SU-DHL-6 (cell line): ENCODE results near the gene TMEM151A.

ENCODE experiments used
- H2AFZ ChIP-seq: fragments of 200-600 bp; sonication (generic); 2 replicates; pipeline ENCODE4 v1.6.1; 2014; ENCODE audit warnings: low read depth, mild to moderate bottlenecking, moderate library complexity, mixed read lengths, antibody characterized with exemption, low read length; ENCODE audit not compliant: severe bottlenecking
- H3F3A ChIP-seq: fragments of 200-600 bp; shearing (Covaris generic); 2 replicates; pipeline ENCODE4 v1.6.0; 2016; ENCODE audit warnings: antibody characterized with exemption, mild to moderate bottlenecking; ENCODE audit not compliant: insufficient read depth
- H3K27ac ChIP-seq: fragments of 200-600 bp; sonication (generic); 2 replicates; pipeline ENCODE4 v1.5.1; 2016; ENCODE audit warnings: low read depth, mild to moderate bottlenecking, low read length, moderate library complexity, mixed read lengths
- H3K27me3 ChIP-seq: fragments of 200-600 bp; sonication (generic), shearing (Covaris generic); 2 replicates; pipeline ENCODE4 v1.6.0; 2014; ENCODE audit warnings: mild to moderate bottlenecking, low read length
- H3K36me3 ChIP-seq: fragments of 200-600 bp; sonication (generic); 2 replicates; pipeline ENCODE4 v1.6.1; 2014; ENCODE audit warnings: mild to moderate bottlenecking, low read length, mixed read lengths
- H3K4me2 ChIP-seq: fragments of 300-600, 200-600 bp; shearing (Covaris generic), sonication (generic); 2 replicates; pipeline ENCODE4 v1.6.0; 2014; ENCODE audit warnings: low read length, low read depth, mild to moderate bottlenecking; ENCODE audit not compliant: poor library complexity, severe bottlenecking
- H3K4me3 ChIP-seq: fragments of 200-600 bp; sonication (generic); 2 replicates; pipeline ENCODE4 v1.5.1; 2014; ENCODE audit warnings: antibody characterized with exemption, low read length, mild to moderate bottlenecking, mixed read lengths; ENCODE audit not compliant: insufficient read depth, poor library complexity, severe bottlenecking
- H3K79me2 ChIP-seq: fragments of 200-600 bp; sonication (generic); 2 replicates; pipeline ENCODE4 v1.6.1; 2014; ENCODE audit warnings: mild to moderate bottlenecking, low read length, moderate library complexity; ENCODE audit not compliant: insufficient read depth
- H3K9ac ChIP-seq: fragments of 200-600 bp; sonication (generic); 2 replicates; pipeline ENCODE4 v1.7.0; 2014; ENCODE audit warnings: mild to moderate bottlenecking, low read length
- H3K9me2 ChIP-seq: fragments of 200-600 bp; sonication (generic); replicated peaks from 2 replicates; pipeline ENCODE4 v1.6.1; 2014; ENCODE audit warnings: low read length; ENCODE audit not compliant: insufficient read depth
- H3K9me3 ChIP-seq: fragments of 200-600 bp; sonication (generic); 2 replicates; pipeline ENCODE4 v1.6.1; 2014; ENCODE audit warnings: low read length, mixed read lengths; ENCODE audit not compliant: insufficient read depth
- H4K20me1 ChIP-seq: fragments of 200-600 bp; sonication (generic); 2 replicates; pipeline ENCODE4 v1.6.1; 2014; ENCODE audit warnings: low read depth, mild to moderate bottlenecking, antibody characterized with exemption, low read length, moderate library complexity, mixed read lengths
- CTCF ChIP-seq: fragments of 200-600 bp; sonication (generic); IDR thresholded peaks from one replicate; pipeline ENCODE4 v1.5.1; 2017; ENCODE audit warnings: antibody characterized with exemption, mild to moderate bottlenecking, low read length, moderate library complexity; ENCODE audit not compliant: insufficient read depth, poor library complexity, severe bottlenecking
- EZH2phosphoT487 ChIP-seq: fragments of 200-600 bp; sonication (generic), shearing (Covaris generic); conservative IDR thresholded peaks from 2 replicates; pipeline ENCODE4 v1.6.1; 2018; ENCODE audit warnings: mild to moderate bottlenecking, antibody characterized with exemption, low read length, moderate library complexity, mixed read lengths

Gene TMEM151A

GRCh38 chr11:66279092-66279734 lies 12.5 kb upstream of the TMEM151A start:
- TF ChIP-seq CTCF = no peak
- TF ChIP-seq EZH2phosphoT487 = no peak
- Histone ChIP-seq H3K27me3 (no peaks in the 10 kb centered on the region), H3F3A (peaks cover 5% of the 10 kb centered on the region; the same call in 1 of the 2 replicates), H3K9me3 (no peaks in the 10 kb centered on the region), H3K4me3 (no peak overlapping the region), H3K27ac (no peak overlapping the region), H4K20me1 (no peaks in the 10 kb centered on the region; the same call in 1 of the 2 replicates), H2AFZ (no peak overlapping the region), H3K36me3 (0 out of 2 replicates have a peak, but pooled peaks cover 2% of the 10 kb centered on the region), H3K9me2 (no peaks in the 10 kb centered on the region), H3K79me2 (no peaks in the 10 kb centered on the region), H3K4me2 (no peak overlapping the region), H3K9ac (no peak overlapping the region)

DNA sequence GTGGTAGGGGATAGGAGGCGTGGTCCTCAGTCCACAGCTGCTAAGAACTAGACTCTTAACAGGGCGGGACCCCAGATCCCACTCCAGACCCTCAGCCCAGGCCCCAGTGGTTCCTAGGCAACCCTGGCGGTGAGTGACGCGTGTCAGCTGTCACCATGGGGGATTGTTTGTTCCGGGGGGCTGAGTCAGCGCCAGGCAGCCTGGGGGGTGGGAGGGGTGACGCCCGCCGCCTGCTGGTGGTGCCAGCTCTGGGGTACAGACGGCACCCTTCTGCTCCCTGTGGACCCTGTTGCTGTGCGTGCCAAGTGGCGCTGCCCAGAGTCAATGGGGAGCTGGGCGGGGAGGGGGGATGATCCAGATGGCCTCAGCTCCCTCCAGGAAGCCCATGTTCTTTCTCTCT lies 11.3 kb upstream of the TMEM151A start:
- no peaks in the 10 kb centered on the region; the same call in 1 of the 2 replicates for H4K20me1 ChIP-seq
- H3K27ac ChIP-seq = no peak overlapping the region
- H3K79me2 ChIP-seq = no peaks in the 10 kb centered on the region
- H2AFZ ChIP-seq = no peak overlapping the region
- H3K9ac ChIP-seq = no peak overlapping the region
- TF ChIP-seq CTCF (no peak), EZH2phosphoT487 (no peak)
- H3K27me3 ChIP-seq = no peaks in the 10 kb centered on the region
- no peaks in the 10 kb centered on the region for H3K9me3 ChIP-seq
- H3K36me3 ChIP-seq = no peaks in the 10 kb centered on the region
- no peak overlapping the region for H3K4me3 ChIP-seq
- no peaks in the 10 kb centered on the region for H3K9me2 ChIP-seq
- peaks cover 5% of the 10 kb centered on the region; the same call in 1 of the 2 replicates for H3F3A ChIP-seq
- no peak overlapping the region for H3K4me2 ChIP-seq

GRCh38 chr11:66281001-66281400 lies 10.7 kb upstream of the TMEM151A start:
- peaks cover 5% of the 10 kb centered on the region; the same call in 1 of the 2 replicates for H3F3A ChIP-seq
- H2AFZ ChIP-seq = no peak overlapping the region
- no peak overlapping the region for H3K9ac ChIP-seq
- TF ChIP-seq CTCF (no peak), EZH2phosphoT487 (no peak)
- H3K9me3 ChIP-seq = no peaks in the 10 kb centered on the region
- no peaks in the 10 kb centered on the region for H3K79me2 ChIP-seq
- no peaks in the 10 kb centered on the region for H3K36me3 ChIP-seq
- H4K20me1 ChIP-seq = no peaks in the 10 kb centered on the region
- no peaks in the 10 kb centered on the region for H3K27me3 ChIP-seq
- no peaks in the 10 kb centered on the region for H3K9me2 ChIP-seq
- no peak overlapping the region for H3K4me3 ChIP-seq
- no peak overlapping the region for H3K27ac ChIP-seq
- H3K4me2 ChIP-seq = no peak overlapping the region
